ENCODE measurements around the gene AGAP1. TPM values are rescaled to one million over a fixed set of nuclear protein-coding genes. Genes with fewer than 3 reads are reported as not detected.

AGAP1 gene
- polyA plus RNA-seq, 1 donor from 2014 or later: 17.4 TPM

DNA sequence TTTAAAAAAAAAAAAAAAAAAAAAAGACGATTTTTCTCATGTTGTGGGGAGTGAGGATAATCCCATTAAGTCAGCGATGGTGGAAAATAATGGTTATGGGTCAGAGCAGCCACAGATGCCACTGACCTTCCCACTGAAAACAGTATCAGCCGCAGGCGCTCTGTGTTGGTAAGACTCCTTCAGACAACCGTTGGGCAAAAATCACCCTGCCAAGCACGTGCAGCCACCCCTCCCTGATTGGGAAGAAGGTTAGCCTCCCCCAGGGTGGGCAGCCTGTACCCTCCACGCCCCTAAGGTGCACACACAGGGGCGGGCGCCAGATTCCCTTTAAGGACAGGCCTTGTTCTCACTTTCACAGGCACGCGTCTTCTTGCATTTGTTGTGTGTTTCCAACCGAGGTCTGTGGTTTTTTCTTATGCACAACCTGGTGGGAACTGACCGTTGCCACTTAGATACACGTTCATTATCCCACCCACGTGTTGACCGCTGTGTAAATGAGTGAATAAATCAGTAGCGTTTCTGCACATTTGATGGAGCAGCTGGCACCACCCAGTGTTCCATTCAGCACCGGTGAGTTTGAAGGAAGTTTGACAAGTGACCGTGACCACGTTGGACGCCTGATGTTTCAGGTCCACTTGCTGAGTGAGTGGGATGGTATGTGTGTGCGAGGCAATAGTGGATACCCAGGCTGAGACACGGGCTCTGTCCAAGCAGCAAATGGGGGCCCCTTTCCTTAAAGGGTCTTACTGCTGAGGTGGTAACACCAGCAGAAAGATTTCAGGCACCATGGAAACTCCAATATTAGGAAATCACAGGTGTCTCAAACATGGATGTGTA is 476.6 kb downstream of the AGAP1 start:
- Histone ChIP-seq H3K9ac (ENCODE audit: low read length) (no peak overlapping the region), H2AFZ (ENCODE audit: low read depth, low read length) (no peak overlapping the region), H3F3A (ENCODE audit: insufficient read depth, low read length, poor library complexity, severe bottlenecking) (no peaks in the 10 kb centered on the region), H3K27me3 (ENCODE audit: insufficient read depth, low read depth, low read length) (no peaks in the 10 kb centered on the region), H3K36me3 (ENCODE audit: insufficient read depth, low read length) (no peaks in the 10 kb centered on the region), H3K27ac (ENCODE audit: low read length) (no peak overlapping the region), H3K9me3 (ENCODE audit: low read length) (no peaks in the 10 kb centered on the region), H4K20me1 (ENCODE audit: insufficient read depth) (no peaks in the 10 kb centered on the region), H3K79me2 (replicated peaks; ENCODE audit: insufficient read depth, low read length) (no peaks in the 10 kb centered on the region), H3K4me3 (ENCODE audit: low read length) (no peak overlapping the region), H3K9me2 (ENCODE audit: insufficient read depth, low read length) (no peaks in the 10 kb centered on the region), H3K4me2 (ENCODE audit: low read length) (no peak overlapping the region)
- TF ChIP-seq POLR2AphosphoS5 (IDR thresholded peaks at IDR 0.05) (no peak), EZH2 (IDR thresholded peaks at IDR 0.05; ENCODE audit: borderline replicate concordance, insufficient read depth, low read length, poor library complexity, severe bottlenecking) (no peak), TAF1 (IDR thresholded peaks at IDR 0.05; ENCODE audit: low read depth) (no peak), RAD21 (conservative IDR thresholded peaks at IDR 0.05) (no peak), MXI1 (conservative IDR thresholded peaks at IDR 0.05; ENCODE audit: poor library complexity, severe bottlenecking) (no peak), EP300 (conservative IDR thresholded peaks at IDR 0.05; ENCODE audit: poor library complexity, severe bottlenecking) (no peak), SMC3 (conservative IDR thresholded peaks at IDR 0.05; ENCODE audit: poor library complexity) (no peak)
- TF ChIP-seq, protein P1, sequence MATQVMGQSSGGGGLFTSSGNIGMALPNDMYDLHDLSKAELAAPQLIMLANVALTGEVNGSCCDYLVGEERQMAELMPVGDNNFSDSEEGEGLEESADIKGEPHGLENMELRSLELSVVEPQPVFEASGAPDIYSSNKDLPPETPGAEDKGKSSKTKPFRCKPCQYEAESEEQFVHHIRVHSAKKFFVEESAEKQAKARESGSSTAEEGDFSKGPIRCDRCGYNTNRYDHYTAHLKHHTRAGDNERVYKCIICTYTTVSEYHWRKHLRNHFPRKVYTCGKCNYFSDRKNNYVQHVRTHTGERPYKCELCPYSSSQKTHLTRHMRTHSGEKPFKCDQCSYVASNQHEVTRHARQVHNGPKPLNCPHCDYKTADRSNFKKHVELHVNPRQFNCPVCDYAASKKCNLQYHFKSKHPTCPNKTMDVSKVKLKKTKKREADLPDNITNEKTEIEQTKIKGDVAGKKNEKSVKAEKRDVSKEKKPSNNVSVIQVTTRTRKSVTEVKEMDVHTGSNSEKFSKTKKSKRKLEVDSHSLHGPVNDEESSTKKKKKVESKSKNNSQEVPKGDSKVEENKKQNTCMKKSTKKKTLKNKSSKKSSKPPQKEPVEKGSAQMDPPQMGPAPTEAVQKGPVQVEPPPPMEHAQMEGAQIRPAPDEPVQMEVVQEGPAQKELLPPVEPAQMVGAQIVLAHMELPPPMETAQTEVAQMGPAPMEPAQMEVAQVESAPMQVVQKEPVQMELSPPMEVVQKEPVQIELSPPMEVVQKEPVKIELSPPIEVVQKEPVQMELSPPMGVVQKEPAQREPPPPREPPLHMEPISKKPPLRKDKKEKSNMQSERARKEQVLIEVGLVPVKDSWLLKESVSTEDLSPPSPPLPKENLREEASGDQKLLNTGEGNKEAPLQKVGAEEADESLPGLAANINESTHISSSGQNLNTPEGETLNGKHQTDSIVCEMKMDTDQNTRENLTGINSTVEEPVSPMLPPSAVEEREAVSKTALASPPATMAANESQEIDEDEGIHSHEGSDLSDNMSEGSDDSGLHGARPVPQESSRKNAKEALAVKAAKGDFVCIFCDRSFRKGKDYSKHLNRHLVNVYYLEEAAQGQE (IDR thresholded peaks at IDR 0.05; ENCODE audit: borderline replicate concordance): no peak
- TF ChIP-seq, protein P2, sequence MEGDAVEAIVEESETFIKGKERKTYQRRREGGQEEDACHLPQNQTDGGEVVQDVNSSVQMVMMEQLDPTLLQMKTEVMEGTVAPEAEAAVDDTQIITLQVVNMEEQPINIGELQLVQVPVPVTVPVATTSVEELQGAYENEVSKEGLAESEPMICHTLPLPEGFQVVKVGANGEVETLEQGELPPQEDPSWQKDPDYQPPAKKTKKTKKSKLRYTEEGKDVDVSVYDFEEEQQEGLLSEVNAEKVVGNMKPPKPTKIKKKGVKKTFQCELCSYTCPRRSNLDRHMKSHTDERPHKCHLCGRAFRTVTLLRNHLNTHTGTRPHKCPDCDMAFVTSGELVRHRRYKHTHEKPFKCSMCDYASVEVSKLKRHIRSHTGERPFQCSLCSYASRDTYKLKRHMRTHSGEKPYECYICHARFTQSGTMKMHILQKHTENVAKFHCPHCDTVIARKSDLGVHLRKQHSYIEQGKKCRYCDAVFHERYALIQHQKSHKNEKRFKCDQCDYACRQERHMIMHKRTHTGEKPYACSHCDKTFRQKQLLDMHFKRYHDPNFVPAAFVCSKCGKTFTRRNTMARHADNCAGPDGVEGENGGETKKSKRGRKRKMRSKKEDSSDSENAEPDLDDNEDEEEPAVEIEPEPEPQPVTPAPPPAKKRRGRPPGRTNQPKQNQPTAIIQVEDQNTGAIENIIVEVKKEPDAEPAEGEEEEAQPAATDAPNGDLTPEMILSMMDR (IDR thresholded peaks at IDR 0.05; ENCODE audit: poor library complexity, severe bottlenecking): no peak

DNA sequence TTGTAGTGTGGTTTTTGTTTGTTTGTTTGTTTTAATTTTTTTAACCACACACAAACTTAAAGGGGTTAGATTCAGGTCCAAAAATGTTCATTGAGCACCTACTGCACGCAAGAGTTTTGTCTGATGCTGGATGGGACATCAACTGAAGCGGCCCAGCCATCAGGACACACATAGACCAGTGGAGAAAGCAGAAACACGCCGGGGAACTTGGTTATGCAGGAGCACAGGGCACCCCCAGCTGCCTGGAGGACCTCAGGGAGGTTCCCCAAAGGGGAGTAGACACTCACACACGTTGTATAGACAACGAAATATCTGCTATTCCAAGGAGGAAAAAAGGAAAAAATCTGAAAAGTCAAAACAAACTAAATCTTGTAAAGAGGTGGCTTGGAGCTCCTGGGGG is 482.7 kb downstream of the AGAP1 start:
- TF ChIP-seq SMC3 (conservative IDR thresholded peaks at IDR 0.05; ENCODE audit: poor library complexity): no peak
- TF ChIP-seq, protein P1 (IDR thresholded peaks at IDR 0.05; ENCODE audit: borderline replicate concordance): no peak
- no peak for TF ChIP-seq RAD21 (conservative IDR thresholded peaks at IDR 0.05)
- TF ChIP-seq EP300 (conservative IDR thresholded peaks at IDR 0.05; ENCODE audit: poor library complexity, severe bottlenecking): no peak
- no peak for TF ChIP-seq EZH2 (IDR thresholded peaks at IDR 0.05; ENCODE audit: borderline replicate concordance, insufficient read depth, low read length, poor library complexity, severe bottlenecking)
- TF ChIP-seq, protein P2 (IDR thresholded peaks at IDR 0.05; ENCODE audit: poor library complexity, severe bottlenecking): no peak
- TF ChIP-seq MXI1 (conservative IDR thresholded peaks at IDR 0.05; ENCODE audit: poor library complexity, severe bottlenecking): no peak
- no peak for TF ChIP-seq POLR2AphosphoS5 (IDR thresholded peaks at IDR 0.05)
- no peak for TF ChIP-seq TAF1 (IDR thresholded peaks at IDR 0.05; ENCODE audit: low read depth)
- Histone ChIP-seq H3K36me3 (ENCODE audit: insufficient read depth, low read length) (no peaks in the 10 kb centered on the region), H3K4me3 (ENCODE audit: low read length) (no peak overlapping the region), H3K9me3 (ENCODE audit: low read length) (no peaks in the 10 kb centered on the region), H3F3A (ENCODE audit: insufficient read depth, low read length, poor library complexity, severe bottlenecking) (no peaks in the 10 kb centered on the region), H3K9me2 (ENCODE audit: insufficient read depth, low read length) (no peaks in the 10 kb centered on the region), H3K9ac (ENCODE audit: low read length) (no peak overlapping the region), H3K27ac (ENCODE audit: low read length) (no peak overlapping the region), H2AFZ (ENCODE audit: low read depth, low read length) (no peak overlapping the region), H3K4me2 (ENCODE audit: low read length) (no peak overlapping the region), H4K20me1 (ENCODE audit: insufficient read depth) (no peaks in the 10 kb centered on the region), H3K27me3 (ENCODE audit: insufficient read depth, low read depth, low read length) (no peaks in the 10 kb centered on the region), H3K79me2 (replicated peaks; ENCODE audit: insufficient read depth, low read length) (no peaks in the 10 kb centered on the region)

Measured in neural cell (in vitro differentiated cells).